GM12878 (cell line): Measurements from ENCODE around the gene REEP6. TPM values are rescaled to one million over a fixed set of nuclear protein-coding genes. Genes with fewer than 3 reads are reported as not detected.
"Not testable (repeated sequence)": the region's sequence is repeated elsewhere in the genome, so short reads cannot be mapped to it uniquely, and the experiment has no call there.

Source experiments
- ATAC-seq: fragments of 200-7000 bp; cut with Tn5 transposase; 3 replicates; pipeline ENCODE4 v1.9.1; 2020; ENCODE audit warnings: mild to moderate bottlenecking, moderate library complexity
- BruUV-seq: library from RNA; stranded (reverse); fragments of 400-500 nt; replicated peaks from 2 replicates; lab custom pipeline; 2021; lab: Mats Ljungman, UMichigan
- CTCF ChIA-PET: fragments of 300-600 bp; sonication (Branson Sonifier 250); formaldehyde crosslinking; extraction: SDS; loops from one replicate; lab custom pipeline; 2021; ENCODE audit warnings: inconsistent platforms; lab: Yijun Ruan, JAX
- POLR2A ChIA-PET: fragments of 350-600 bp; formaldehyde crosslinking; extraction: SDS; loops from one replicate; lab custom pipeline; 2021; ENCODE audit warnings: inconsistent platforms; lab: Charles Lee
- RAD21 ChIA-PET: fragments of 300-600 bp; sonication (Branson Sonifier 250); formaldehyde crosslinking; loops from one replicate; lab custom pipeline; 2023; ENCODE audit warnings: antibody characterized with exemption; ENCODE audit not compliant: unreplicated experiment; lab: Charles Lee
- SMC1A ChIA-PET: fragments of 300-600 bp; sonication (Branson Sonifier 250); formaldehyde crosslinking; loops from one replicate; lab custom pipeline; 2023; ENCODE audit not compliant: unreplicated experiment, uncharacterized antibody; lab: Charles Lee
- DNase-seq: peaks from one replicate; pipeline ENCODE4 v3.0.0-alpha.2; 2011; ENCODE audit warnings: low read depth, low spot score
- FAIRE-seq: peaks from 3 replicates; lab custom pipeline; 2011; peaks lifted over from hg19 to GRCh38; lab: Jason Lieb, UNC
- H2AFZ ChIP-seq: 2 replicates; pipeline ENCODE4 v1.6.0; 2011; ENCODE audit warnings: low read depth, low read length, control low read depth; ENCODE audit not compliant: control insufficient read depth
- H3K27ac ChIP-seq: 2 replicates; pipeline ENCODE4 v1.5.1; 2011; ENCODE audit warnings: control low read depth; ENCODE audit not compliant: control insufficient read depth, insufficient read depth
- H3K27me3 ChIP-seq, 2 experiments: replicated peaks in 1 of 2; 2 replicates each; pipeline versions ENCODE4 v1.6.0 to v1.6.1; 2011; ENCODE audit warnings: low read length in 1 of 2; ENCODE audit not compliant: control insufficient read depth in 2 of 2, insufficient read depth in 2 of 2
- H3K36me3 ChIP-seq, 2 experiments: 2 replicates each; pipeline ENCODE4 v1.5.1; 2011; ENCODE audit warnings: low read length in 1 of 2; ENCODE audit not compliant: control insufficient read depth in 2 of 2, insufficient read depth in 2 of 2
- H3K4me1 ChIP-seq: 2 replicates; pipeline ENCODE4 v1.6.1; 2011; ENCODE audit warnings: mild to moderate bottlenecking, low read length, moderate library complexity, mixed read lengths; ENCODE audit not compliant: control insufficient read depth, insufficient read depth
- H3K4me2 ChIP-seq: 2 replicates; pipeline ENCODE4 v1.6.0; 2011; ENCODE audit warnings: control low read depth; ENCODE audit not compliant: control insufficient read depth, insufficient read depth
- H3K4me3 ChIP-seq: fragments of 200-600 bp; sonication (generic); 2 replicates; pipeline ENCODE4 v1.5.1; 2016
- H3K79me2 ChIP-seq: 2 replicates; pipeline ENCODE4 v1.6.0; 2011; ENCODE audit warnings: low read length; ENCODE audit not compliant: control insufficient read depth, insufficient read depth
- H3K9ac ChIP-seq: 2 replicates; pipeline ENCODE4 v1.8.0; 2011; ENCODE audit warnings: low read length, control low read depth, mixed read lengths; ENCODE audit not compliant: control insufficient read depth, insufficient read depth
- H3K9me3 ChIP-seq: replicated peaks from 3 replicates; pipeline ENCODE4 v1.5.1; 2011; ENCODE audit warnings: mild to moderate bottlenecking, low read length; ENCODE audit not compliant: control insufficient read depth, insufficient read depth
- H4K20me1 ChIP-seq: 2 replicates; pipeline ENCODE4 v1.6.0; 2011; ENCODE audit not compliant: control insufficient read depth, insufficient read depth
- E2F4 ChIP-seq: IDR thresholded peaks from 2 replicates; pipeline ENCODE4 v1.6.1; 2012; ENCODE audit warnings: low read depth, low read length, improper control_type of control experiment
- ETV6 ChIP-seq, 2 experiments: fragments of 450-650 bp in 1 of 2; IDR thresholded peaks in 1 of 2; conservative IDR thresholded peaks in 1 of 2; 2 replicates each; pipeline ENCODE4 v1.6.1; 2014; ENCODE audit warnings: antibody characterized with exemption in 1 of 2, borderline replicate concordance in 1 of 2, low read depth in 1 of 2, mild to moderate bottlenecking in 1 of 2, moderate library complexity in 1 of 2
- FOS ChIP-seq: IDR thresholded peaks from 3 replicates; pipeline ENCODE4 v1.6.1; 2011; ENCODE audit warnings: borderline replicate concordance; ENCODE audit not compliant: insufficient read length; ENCODE audit errors: extremely low read depth
- FOXK2 ChIP-seq: fragments of 450-650 bp; IDR thresholded peaks from 2 replicates; pipeline ENCODE4 v1.6.1; 2017; ENCODE audit warnings: mild to moderate bottlenecking, moderate library complexity
- HDGF ChIP-seq: fragments of 450-650 bp; IDR thresholded peaks from 2 replicates; pipeline ENCODE4 v1.6.1; 2016; ENCODE audit warnings: antibody characterized with exemption
- IKZF1 ChIP-seq: fragments of 450-650 bp; conservative IDR thresholded peaks from 2 replicates; pipeline ENCODE4 v1.6.1; 2017; ENCODE audit warnings: antibody characterized with exemption, mild to moderate bottlenecking
- IRF3 ChIP-seq: fragments of 450-650 bp; IDR thresholded peaks from 2 replicates; pipeline ENCODE4 v1.6.1; 2014; ENCODE audit warnings: mild to moderate bottlenecking
- MXI1 ChIP-seq: fragments of 150-350 bp; IDR thresholded peaks from 2 replicates; pipeline ENCODE4 v1.6.1; 2011; ENCODE audit warnings: low read depth, mild to moderate bottlenecking, inconsistent platforms, low read length, improper control_type of control experiment
- PKNOX1 ChIP-seq: fragments of 450-650 bp; IDR thresholded peaks from 2 replicates; pipeline ENCODE4 v1.6.1; 2016; ENCODE audit warnings: mild to moderate bottlenecking
- PML ChIP-seq: IDR thresholded peaks from 2 replicates; pipeline ENCODE4 v1.6.1; 2012; ENCODE audit warnings: low read length, inconsistent platforms
- SIX5 ChIP-seq: IDR thresholded peaks from 2 replicates; pipeline ENCODE4 v1.6.1; 2011; ENCODE audit warnings: mild to moderate bottlenecking, low read depth, low read length, moderate library complexity; ENCODE audit not compliant: severe bottlenecking
- SMAD5 ChIP-seq: IDR thresholded peaks from 2 replicates; pipeline ENCODE4 v1.6.1; 2016; ENCODE audit warnings: antibody characterized with exemption, low read depth
- SP1 ChIP-seq: IDR thresholded peaks from one replicate; pipeline ENCODE4 v1.6.1; 2011; ENCODE audit warnings: low read depth, low read length
- STAT3 ChIP-seq: IDR thresholded peaks from 2 replicates; pipeline ENCODE4 v1.6.1; 2011; ENCODE audit warnings: low read depth, low read length, improper control_type of control experiment
- SUPT20H ChIP-seq: IDR thresholded peaks from 2 replicates; pipeline ENCODE4 v1.6.1; 2011; ENCODE audit warnings: low read depth, mild to moderate bottlenecking, low read length, moderate library complexity, borderline replicate concordance; ENCODE audit not compliant: control insufficient read depth
- WGBS: methylation state at CpG from one replicate; pipeline ENCODE4 v1.1.6; 2016; ENCODE audit warnings: low lambda C conversion rate; ENCODE audit not compliant: insufficient replicate concordance, insufficient coverage; ENCODE audit errors: missing lambda C conversion rate; 5-methylcytosine and 5-hydroxymethylcytosine counted together
- in situ Hi-C: fragments of 300-500 bp; cut with MboI; formaldehyde crosslinking; loops from 9 replicates; pipeline ENCODE4 v1.14.3; 2018; ENCODE audit warnings: mixed read lengths
- intact Hi-C: fragments of 100-400 bp; cut with micrococcal nuclease; formaldehyde crosslinking; loops from one replicate; pipeline ENCODE4 v1.14.2; 2022; ENCODE audit not compliant: unreplicated experiment
- polyA plus RNA-seq, 11 experiments: library from polyadenylated mRNA; depleted of rRNA in 4 of 11; unstranded in 6 of 11; stranded (reverse) in 5 of 11; fragments of >200 nt; fragmentation: Nextera tagmentation in 4 of 11; fragmentation: Illumina TruSeq in 1 of 11; extraction: Ambion mirVana in 4 of 11; extraction: Trizol in 1 of 11; gene quantifications; 1 replicate in 1 of 11; 2 replicates in 10 of 11; pipeline versions ENCODE4 v1.2.1 to v1.2.3, GENCODE V29; 2011 to 2016; ENCODE audit warnings: inconsistent platforms in 2 of 11, missing spikeins in 2 of 11, low read depth in 1 of 11
- total RNA-seq, 4 experiments: library from RNA; depleted of rRNA in 3 of 4; stranded (reverse); fragments of >200 nt in 3 of 4; fragmentation: Illumina TruSeq in 1 of 4; extraction: Trizol in 1 of 4; gene quantifications; 2 replicates each; pipeline versions ENCODE4 v1.2.1 to v1.2.3, GENCODE V29; 2013 to 2021

Gene REEP6
- total and polyA plus RNA-seq, 10 of the 15 experiments (the other 5 are each of a cell fraction or from before 2014, with no cell fraction given) = 0.06 to 1.1 (median 0.39) TPM; not detected in 2

- intact Hi-C loops, H3K79me2 ChIP-seq, H3K9me3 ChIP-seq, H4K20me1 ChIP-seq, CTCF ChIA-PET, FAIRE-seq, H3K4me1 ChIP-seq, H3K4me3 ChIP-seq, POLR2A ChIA-PET, H3K4me2 ChIP-seq, ATAC-seq, H3K27ac ChIP-seq, DNase-seq, H2AFZ ChIP-seq, H3K36me3 ChIP-seq, BruUV-seq, H3K27me3 ChIP-seq, RAD21 ChIA-PET, H3K9ac ChIP-seq: not testable (repeated sequence)
- WGBS = 70% methylated on average over 9 of the region's 11 CpGs
- SMC1A ChIA-PET = interaction anchor here (0.7 kb wide), 1 partner anchor 257 kb away, joined by 3 read pairs; no protein-coding TSS in a partner anchor
- in situ Hi-C loops = loop anchor here (10.0 kb wide), 1 partner anchor 225 kb away; no protein-coding TSS in a partner anchor
These were observed 48.8 kb downstream of the REEP6 start for GRCh38 chr19:1539749-1540148.

GRCh38 chr19:1540365-1540925 is 49.5 kb downstream of the REEP6 start:
- no TSS peak for BruUV-seq
- Histone ChIP-seq H4K20me1 (no peaks in the 10 kb centered on the region), H3K79me2 (no peaks in the 10 kb centered on the region), H3K9me3 (no peaks in the 10 kb centered on the region), H3K4me3 (no peak overlapping the region), H3K4me1 (no peaks in the 10 kb centered on the region), H3K9ac (no peak overlapping the region), H3K36me3 (no peaks in the 10 kb centered on the region), H2AFZ (no peak overlapping the region), H3K4me2 (no peak overlapping the region), H3K27me3 (no peaks in the 10 kb centered on the region), H3K27ac (no peak overlapping the region)
- WGBS = 60% methylated on average over 14 of the region's 17 CpGs
- ChIA-PET POLR2A (no interaction called here), SMC1A (no interaction called here), RAD21 (no interaction called here), CTCF (no interaction called here)
- ATAC-seq = no peak
- intact Hi-C loops (no loop called here), in situ Hi-C loops (loop anchor here (10.0 kb wide), 1 partner anchor 224 kb away; no protein-coding TSS in a partner anchor)
- FAIRE-seq = no peak
- no peak for DNase-seq
- TF ChIP-seq STAT3 (no peak), HDGF (no peak), FOXK2 (no peak), SUPT20H (no peak), E2F4 (no peak), IKZF1 (no peak), PML (no peak), FOS (no peak), PKNOX1 (no peak), ETV6 (conservative IDR thresholded peaks at IDR 0.05 in 1 of 2, IDR thresholded peaks at IDR 0.05 in 1 of 2; ENCODE audit: borderline replicate concordance in 1 of 2, low read depth in 1 of 2) (no peak), MXI1 (no peak), SMAD5 (no peak), SP1 (no peak), SIX5 (no peak), IRF3 (no peak)
